Medulla oblongata (tissue), 1 donor: ENCODE results near the gene TRAF1.

ENCODE experiments used
- DNase-seq: peaks from one replicate; pipeline ENCODE4 v3.0.0-alpha.2; 2015; ENCODE audit errors: extremely low spot score

TRAF1 gene

GRCh38 chr9:120890320-120891244, 36.0 kb downstream of the TRAF1 start:
- DNase-seq = no peak

DNA sequence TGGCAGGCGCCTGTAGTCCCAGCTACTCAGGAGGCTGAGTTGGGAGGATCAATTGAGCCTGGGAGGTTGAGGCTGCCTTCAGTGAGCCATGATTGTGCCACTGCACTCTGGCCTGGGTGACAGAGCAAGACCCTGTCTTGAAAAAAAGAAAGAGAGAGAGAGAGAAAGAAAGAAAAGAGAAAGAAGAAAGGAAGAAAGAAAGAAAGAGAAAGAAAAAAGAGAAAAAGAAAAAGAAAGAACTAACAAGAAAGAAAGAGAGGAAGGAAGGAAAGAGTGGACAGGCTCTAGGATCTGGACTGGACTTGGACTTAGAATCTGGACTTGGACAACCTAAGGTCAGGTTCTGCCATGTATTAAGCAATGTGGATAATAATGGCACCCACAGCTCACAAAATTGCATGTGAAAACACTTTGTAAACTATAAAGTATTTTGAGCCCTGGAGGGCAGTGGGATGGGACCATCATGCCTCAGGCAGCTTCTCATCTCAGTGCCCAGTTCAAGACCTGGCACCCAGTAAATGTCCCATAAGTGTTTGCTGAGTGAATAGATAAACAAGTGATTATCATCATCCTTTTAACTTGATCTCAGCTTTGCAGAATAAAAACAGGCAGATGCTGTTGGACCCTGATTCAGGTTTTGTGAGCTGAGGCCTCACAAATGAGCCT, 36.9 kb downstream of the TRAF1 start:
- no peak for DNase-seq

- DNase-seq = no peak
Observed at GRCh38 chr9:120888626-120889025, 38.0 kb downstream of the TRAF1 start.

DNA sequence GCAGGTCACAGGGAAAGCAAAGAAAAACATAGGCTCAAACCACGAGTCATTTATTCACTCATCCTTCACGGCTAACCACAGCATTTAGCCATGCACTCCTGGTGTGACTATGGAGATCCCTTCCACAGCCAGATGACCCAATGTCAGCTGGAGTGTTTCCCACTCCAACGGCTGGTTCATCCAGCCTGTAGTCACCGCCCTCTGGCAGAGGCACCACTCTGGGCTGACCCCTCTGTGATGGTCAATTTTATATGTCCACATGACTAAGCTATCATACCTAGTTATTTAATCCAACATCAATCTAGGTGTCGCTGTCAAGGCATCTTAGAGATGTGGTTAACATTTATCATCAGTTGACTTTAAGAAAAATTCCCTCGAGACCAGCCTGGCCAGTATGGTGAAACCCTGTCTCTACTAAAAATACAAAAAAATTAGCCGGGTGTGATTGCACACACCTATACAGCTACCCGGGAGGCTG, 40.1 kb downstream of the TRAF1 start:
- DNase-seq = no peak

DNA sequence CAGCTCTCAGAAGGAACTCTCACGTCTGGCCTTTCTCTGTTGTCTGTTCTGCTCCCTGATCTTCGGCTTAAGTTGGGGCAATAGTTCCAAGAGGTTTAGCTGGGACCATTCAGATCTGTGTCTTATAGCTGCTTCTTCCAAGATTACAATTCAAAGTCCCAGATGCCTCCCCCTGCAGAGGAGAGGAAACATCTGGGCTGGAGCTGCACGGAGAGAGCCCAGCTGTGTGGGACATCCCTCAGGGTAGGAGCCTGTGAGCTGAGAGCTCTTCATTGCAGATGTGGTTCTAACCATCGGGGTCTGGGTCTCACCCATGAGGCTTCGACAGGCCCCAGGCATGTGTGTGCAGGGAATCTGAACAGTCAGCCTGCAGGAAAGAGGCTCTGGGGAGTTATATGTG, 40.6 kb downstream of the TRAF1 start:
- DNase-seq = no peak

DNA sequence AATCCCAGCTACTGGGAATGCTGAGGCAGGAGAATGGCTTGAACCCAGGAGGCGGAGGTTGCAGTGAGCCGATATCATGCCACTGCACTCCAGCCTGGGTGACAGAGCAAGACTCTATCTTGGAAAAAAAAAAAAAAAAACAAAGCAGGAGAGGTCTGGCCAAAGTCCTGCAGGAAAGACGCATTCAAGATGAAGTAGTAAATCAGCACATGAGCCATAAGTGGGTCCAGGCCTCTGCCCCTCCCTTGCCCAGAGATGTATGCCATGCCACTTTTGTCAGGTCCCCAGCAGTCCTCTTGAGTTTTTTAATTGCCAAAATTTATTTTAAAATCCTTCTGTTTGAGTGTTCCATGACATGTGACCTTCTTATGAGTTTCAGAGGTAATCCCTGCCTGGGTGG, 41.1 kb downstream of the TRAF1 start:
- no peak for DNase-seq

DNA sequence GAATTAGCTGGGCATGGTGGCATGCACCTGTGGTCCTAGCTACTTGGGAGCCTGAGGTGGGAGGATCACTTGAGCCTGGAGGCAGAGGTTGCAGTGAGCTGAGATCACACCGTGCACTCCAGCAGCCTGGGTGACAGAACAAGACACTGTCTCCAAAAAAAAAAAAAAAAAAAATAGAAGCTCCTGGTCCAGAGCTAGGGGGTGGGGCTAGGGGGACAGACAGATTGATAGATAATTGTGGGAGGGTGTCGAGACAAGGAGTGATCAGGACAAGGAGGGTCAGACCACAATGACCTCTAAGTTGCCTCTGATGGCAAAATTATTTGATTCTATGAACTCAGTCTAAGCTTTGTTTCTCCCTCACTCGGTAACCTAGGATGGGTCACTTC, 43.0 kb downstream of the TRAF1 start:
- DNase-seq = no peak

- DNase-seq = no peak
Observed at GRCh38 chr9:120882935-120883607, 43.5 kb downstream of the TRAF1 start.

GRCh38 chr9:120879446-120879845, 47.1 kb downstream of the TRAF1 start:
- DNase-seq = no peak

GRCh38 chr9:120878188-120879130, 48.1 kb downstream of the TRAF1 start:
- no peak for DNase-seq

DNA sequence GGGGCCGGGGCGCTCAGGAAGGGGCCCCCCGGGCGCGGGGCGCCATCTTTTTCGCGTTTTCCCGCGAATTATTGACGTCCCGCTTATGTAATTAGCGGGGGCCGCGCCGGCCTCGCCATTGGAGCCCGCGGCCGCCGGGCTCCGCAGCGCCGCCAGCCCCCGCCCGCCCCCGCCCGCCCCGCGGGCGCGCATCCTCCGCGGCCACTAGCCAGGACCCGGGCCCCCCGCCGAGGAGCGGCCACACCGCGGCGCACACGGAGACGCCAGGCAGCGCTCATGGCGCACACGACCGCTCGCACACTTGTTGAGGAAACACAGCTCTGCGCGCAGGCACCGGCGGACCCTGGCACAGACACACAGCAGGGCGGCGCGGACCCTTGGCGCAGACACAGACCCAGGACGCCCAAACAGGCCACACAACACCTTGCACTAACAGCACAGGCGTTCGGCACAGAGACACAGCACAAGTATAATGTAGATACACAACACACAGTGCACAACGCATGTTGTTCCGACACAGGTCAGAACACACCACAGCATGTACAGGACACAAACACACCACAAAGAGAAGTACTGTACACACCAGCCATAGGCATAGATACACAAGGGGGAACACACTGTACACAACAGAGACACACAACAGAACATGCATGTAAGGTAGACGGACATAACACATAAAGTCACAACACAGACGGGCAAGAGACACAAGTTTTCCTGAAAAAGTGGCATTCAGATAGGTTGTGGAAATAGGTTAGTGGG, 49.1 kb downstream of the TRAF1 start:
- peak; percentile 62 for DNase-seq

DNA sequence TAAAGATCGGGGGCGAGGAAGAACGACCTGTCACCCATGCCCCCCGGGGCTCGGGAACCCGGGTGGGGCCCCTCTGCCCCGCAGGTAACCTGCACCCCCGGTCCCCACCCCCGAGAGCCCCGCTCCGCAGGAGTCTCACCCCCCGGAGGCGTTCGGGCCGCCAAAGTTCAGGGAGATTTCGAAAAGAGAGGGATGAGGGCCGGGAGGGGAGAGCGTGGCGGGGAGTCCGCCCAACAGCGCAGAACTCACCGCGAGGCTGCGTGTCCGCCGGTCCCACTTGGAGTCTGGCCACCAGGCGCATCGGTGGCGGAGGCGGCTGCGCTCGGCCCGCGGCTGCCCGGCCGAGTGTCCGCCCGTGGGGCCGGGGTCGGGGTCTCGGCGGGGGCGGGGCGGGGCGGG, 49.8 kb downstream of the TRAF1 start, which contains the start of gene PHF19:
PHF19 (minus strand) TSS at position 347 of the 399 bp plus-strand sequence. CDS start 2,447 bp downstream, outside the sequence.
- no peak for DNase-seq

- DNase-seq = peak; percentile 70
Observed at GRCh38 chr9:120875954-120876841, 50.4 kb downstream of the TRAF1 start.

DNA sequence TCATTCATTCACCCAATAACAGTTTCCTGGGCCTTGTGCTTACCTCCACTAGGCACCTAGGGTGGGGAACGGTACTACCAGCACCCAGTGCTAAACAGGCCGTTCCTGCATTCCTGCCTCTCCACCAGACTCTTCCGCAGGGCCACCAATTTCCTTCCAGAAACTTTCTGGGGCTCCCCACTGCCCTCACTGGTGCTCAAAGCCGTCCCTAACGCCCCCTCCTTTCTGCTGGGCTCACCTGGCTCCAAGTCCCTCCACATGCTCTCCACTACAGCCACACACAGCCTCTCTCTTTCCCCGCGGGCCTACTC, 51.0 kb downstream of the TRAF1 start:
- no peak for DNase-seq

GRCh38 chr9:120875195-120875565, 51.4 kb downstream of the TRAF1 start:
- DNase-seq = no peak

DNA sequence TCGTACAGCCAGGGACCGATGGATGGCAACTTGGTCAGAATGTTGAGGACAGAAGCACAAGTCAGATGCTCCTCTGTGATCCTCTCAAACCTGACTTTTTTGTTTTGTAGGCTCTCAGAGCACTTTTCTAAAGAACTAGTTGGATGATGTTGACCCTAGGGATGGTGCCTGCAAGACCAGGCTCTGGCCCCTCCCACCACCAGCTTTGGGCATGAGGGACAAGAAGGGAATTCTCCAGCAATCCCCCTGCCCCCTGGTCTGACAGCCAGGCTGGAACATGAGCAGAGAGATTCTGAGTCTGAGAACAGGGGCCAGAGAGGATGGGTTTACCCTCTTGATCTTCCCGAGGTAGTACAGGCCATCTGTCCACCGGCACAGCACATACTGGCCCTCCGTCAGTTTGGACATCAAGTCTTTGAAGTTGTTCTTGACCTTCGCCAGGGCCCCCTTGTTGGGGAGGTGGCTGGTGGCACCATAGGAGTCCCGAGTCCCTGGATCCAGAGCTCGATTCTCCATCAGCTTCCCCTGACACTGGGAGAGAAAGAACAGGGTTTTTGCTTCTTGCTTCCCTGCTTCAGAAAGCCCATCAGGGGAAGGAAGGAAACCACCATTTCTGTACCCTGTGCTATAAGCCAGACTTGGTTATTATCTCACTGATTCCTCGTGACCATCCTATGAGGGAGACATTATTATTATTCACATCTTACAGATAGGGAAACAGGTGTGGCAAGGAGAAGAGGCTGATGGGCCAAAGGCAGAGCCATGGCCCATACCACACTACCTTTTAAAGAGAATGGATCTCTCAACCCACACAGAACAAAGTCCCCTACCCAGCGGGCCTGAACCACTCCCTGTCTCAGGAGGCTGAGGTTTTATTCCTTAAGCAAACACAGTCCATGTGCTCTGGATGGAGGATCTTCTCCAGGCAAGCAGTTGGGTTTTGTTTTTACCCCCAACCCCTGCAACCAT, 52.1 kb downstream of the TRAF1 start:
- DNase-seq = no peak

- no peak for DNase-seq
Observed at GRCh38 chr9:120873512-120873911, 53.1 kb downstream of the TRAF1 start.

GRCh38 chr9:120872791-120873502, 53.6 kb downstream of the TRAF1 start:
- no peak for DNase-seq
